WERI-Rb-1 (cell line): ENCODE data around the gene CYB5A.

Experiments
- DNase-seq: peaks from one replicate; pipeline ENCODE4 v3.0.0-alpha.2; 2020
- H3K27ac ChIP-seq: fragments of 250-450 bp; sonication (Bioruptor Pico); 2 replicates; pipeline ENCODE4 v1.5.1; 2020; ENCODE audit warnings: mild to moderate bottlenecking, moderate library complexity
- H3K27me3 ChIP-seq: fragments of 250-450 bp; sonication (Bioruptor Pico); 2 replicates; pipeline ENCODE4 v1.5.1; 2021; ENCODE audit warnings: mild to moderate bottlenecking, low read depth, moderate library complexity; ENCODE audit not compliant: insufficient read depth, severe bottlenecking
- H3K36me3 ChIP-seq: fragments of 250-450 bp; sonication (Bioruptor Pico); 2 replicates; pipeline ENCODE4 v1.5.1; 2020; ENCODE audit warnings: mild to moderate bottlenecking, moderate library complexity
- H3K4me3 ChIP-seq: 2 replicates; pipeline ENCODE4 v1.5.1; 2011; ENCODE audit warnings: low read depth, mild to moderate bottlenecking, control low read depth, low read length
- H3K9me3 ChIP-seq: fragments of 250-450 bp; sonication (Bioruptor Pico); 2 replicates; pipeline ENCODE4 v1.5.1; 2021; ENCODE audit warnings: mild to moderate bottlenecking, moderate library complexity; ENCODE audit not compliant: severe bottlenecking
- CTCF ChIP-seq: IDR thresholded peaks from 2 replicates; pipeline ENCODE4 v1.5.1; 2011; ENCODE audit warnings: low read depth, mild to moderate bottlenecking, control low read depth, inconsistent platforms, low read length

The CYB5A gene, protein sequence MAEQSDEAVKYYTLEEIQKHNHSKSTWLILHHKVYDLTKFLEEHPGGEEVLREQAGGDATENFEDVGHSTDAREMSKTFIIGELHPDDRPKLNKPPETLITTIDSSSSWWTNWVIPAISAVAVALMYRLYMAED

DNA sequence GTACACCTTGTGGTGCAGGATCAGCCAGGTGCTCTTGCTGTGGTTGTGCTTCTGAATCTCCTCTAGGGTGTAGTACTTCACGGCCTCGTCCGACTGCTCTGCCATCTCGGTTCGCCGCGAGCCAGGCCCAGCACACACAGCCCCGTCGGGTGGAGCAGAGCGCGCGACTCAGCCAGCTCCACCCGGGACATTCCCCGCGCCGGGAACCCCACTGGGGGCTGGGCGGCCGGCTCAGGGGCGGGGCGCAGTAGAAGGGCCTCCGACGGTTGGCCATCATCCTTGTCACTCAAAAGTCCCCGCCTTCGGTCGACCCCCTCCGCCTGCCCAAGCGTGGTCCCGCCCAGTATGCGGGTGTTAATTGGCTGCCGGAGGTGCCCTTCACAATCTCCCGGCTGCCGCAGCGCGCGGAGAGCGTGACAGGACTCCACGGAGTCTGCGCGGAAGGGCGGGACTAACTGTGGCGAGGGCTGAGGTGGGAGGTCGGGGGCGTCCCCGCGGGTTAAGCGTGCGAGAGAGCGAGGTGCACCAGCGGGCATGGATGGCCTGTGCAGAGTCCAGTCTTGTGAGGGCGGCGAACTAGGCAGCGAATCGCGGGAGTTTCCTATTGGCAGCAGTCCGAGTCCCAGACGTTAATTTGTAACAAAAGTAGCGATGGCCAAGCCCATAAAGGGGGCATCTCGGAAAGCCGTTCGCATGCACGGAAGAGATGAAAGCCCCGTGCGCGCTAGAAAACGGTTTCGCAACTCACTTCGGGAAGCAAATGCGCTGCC, at the start of gene CYB5A:
CYB5A (minus strand) TSS at position 193 of the 770 bp plus-strand sequence; CDS start at position 105, 88 bp downstream.
- Histone ChIP-seq H3K27me3 (no peaks in the 10 kb centered on the region), H3K27ac (peak within 1 kb of the TSS; percentile 67), H3K4me3 (peak within 1 kb of the TSS; percentile 96), H3K36me3 (peaks cover 6% of the 10 kb centered on the region), H3K9me3 (no peaks in the 10 kb centered on the region)
- TF ChIP-seq CTCF, result 0 out of 2 replicates have a peak, but pooled peaks have one; percentile 8
- peak; percentile 99 for DNase-seq

DNA sequence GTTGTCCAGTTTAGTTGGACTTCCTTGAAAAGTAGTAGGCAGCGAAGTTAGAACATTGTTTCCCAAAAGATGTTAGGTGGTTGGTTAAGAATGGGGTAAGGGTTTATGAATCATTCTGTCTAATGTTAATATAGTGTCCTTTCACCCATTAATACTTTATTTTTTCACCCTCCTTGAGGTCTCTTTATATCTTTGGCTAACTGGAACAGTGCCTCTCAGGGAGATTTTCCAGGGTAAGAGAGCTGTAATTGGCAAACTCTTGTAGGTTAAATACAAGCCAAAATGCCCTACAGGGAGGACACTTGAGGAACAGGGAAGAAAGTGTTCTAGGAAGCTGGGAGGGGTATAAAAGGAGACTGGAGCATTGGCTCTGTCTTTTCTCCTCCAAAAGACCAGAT, 46.1 kb upstream of the CYB5A start:
- Histone ChIP-seq H3K27ac (no peak overlapping the region), H3K36me3 (no peaks in the 10 kb centered on the region), H3K9me3 (no peaks in the 10 kb centered on the region), H3K27me3 (no peaks in the 10 kb centered on the region), H3K4me3 (no peak overlapping the region)
- no peak for DNase-seq
- no peak for TF ChIP-seq CTCF

GRCh38 chr18:74337155-74337911, 45.6 kb upstream of the CYB5A start:
- no peak for DNase-seq
- H3K36me3 ChIP-seq, result no peaks in the 10 kb centered on the region
- no peaks in the 10 kb centered on the region for H3K27me3 ChIP-seq
- no peak overlapping the region for H3K4me3 ChIP-seq
- no peaks in the 10 kb centered on the region for H3K9me3 ChIP-seq
- H3K27ac ChIP-seq, result no peak overlapping the region
- no peak for TF ChIP-seq CTCF

DNA sequence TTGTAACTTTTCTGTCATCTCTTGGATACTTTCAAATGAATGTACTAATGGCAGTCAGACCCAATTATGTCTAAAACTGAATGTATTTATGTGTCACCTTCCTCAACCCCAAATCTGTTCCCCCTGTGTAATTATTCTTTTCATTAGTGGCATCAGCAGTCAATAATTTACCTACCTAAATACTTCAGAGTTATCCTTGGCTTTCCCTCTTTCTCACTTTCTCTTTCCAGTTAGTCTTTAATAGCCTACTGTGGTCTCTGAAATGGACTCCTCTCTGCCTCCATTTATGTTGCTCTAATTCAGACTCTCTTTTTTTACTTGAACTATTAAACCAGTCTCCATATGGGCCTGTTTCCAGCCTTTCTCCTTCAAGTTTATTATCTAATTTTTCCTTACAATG, 44.9 kb upstream of the CYB5A start:
- Histone ChIP-seq H3K4me3 (no peak overlapping the region), H3K9me3 (no peaks in the 10 kb centered on the region), H3K27ac (no peak overlapping the region), H3K27me3 (no peaks in the 10 kb centered on the region), H3K36me3 (no peaks in the 10 kb centered on the region)
- no peak for TF ChIP-seq CTCF
- no peak for DNase-seq

GRCh38 chr18:74334242-74334893, 42.6 kb upstream of the CYB5A start:
- Histone ChIP-seq H3K27me3 (no peaks in the 10 kb centered on the region), H3K27ac (no peak overlapping the region), H3K36me3 (no peaks in the 10 kb centered on the region), H3K9me3 (no peaks in the 10 kb centered on the region), H3K4me3 (no peak overlapping the region)
- TF ChIP-seq CTCF, result no peak
- no peak for DNase-seq
